PFSK-1 (cell line): Measurements from ENCODE around the gene TRRAP.

Source experiments
- FOXP2 ChIP-seq: optimal IDR thresholded peaks from 2 replicates; pipeline ENCODE3; 2011; ENCODE audit warnings: borderline replicate concordance, control low read depth, inconsistent platforms; ENCODE audit not compliant: insufficient read depth; ENCODE audit errors: extremely low read length, extremely low read depth
- POLR2AphosphoS5 ChIP-seq: IDR thresholded peaks from 2 replicates; pipeline ENCODE4 v1.6.1; 2012; ENCODE audit warnings: low read depth, mild to moderate bottlenecking, control low read depth, low read length, moderate library complexity
- REST ChIP-seq, 2 experiments: IDR thresholded peaks; 2 replicates each; pipeline versions ENCODE4 v1.6.1 to v1.8.0; 2011 to 2012; ENCODE audit warnings: low read depth in 2 of 2, low read length in 2 of 2, control low read depth in 1 of 2, inconsistent platforms in 1 of 2, mild to moderate bottlenecking in 1 of 2, moderate library complexity in 1 of 2; ENCODE audit not compliant: insufficient read depth in 1 of 2
- SIN3A ChIP-seq: IDR thresholded peaks from 2 replicates; pipeline ENCODE4 v1.6.1; 2012; ENCODE audit warnings: mild to moderate bottlenecking, low read length, moderate library complexity, borderline replicate concordance; ENCODE audit not compliant: insufficient read depth
- TAF1 ChIP-seq: IDR thresholded peaks from 2 replicates; pipeline ENCODE4 v1.6.1; 2012; ENCODE audit warnings: low read length, control low read depth, borderline replicate concordance; ENCODE audit not compliant: insufficient read depth

Gene TRRAP

GRCh38 chr7:99028261-99028973, 150.1 kb downstream of the TRRAP start:
- TF ChIP-seq REST (IDR thresholded peaks at IDR 0.05; ENCODE audit: insufficient read depth in 1 of 2, low read depth in 2 of 2, low read length in 2 of 2) (no peak), TAF1 (no peak), POLR2AphosphoS5 (no peak), FOXP2 (no peak)

GRCh38 chr7:99029466-99030435, 151.4 kb downstream of the TRRAP start:
- TF ChIP-seq SIN3A: no peak
- TF ChIP-seq POLR2AphosphoS5: no peak
- TF ChIP-seq TAF1: no peak
- TF ChIP-seq FOXP2: no peak
- TF ChIP-seq REST (IDR thresholded peaks at IDR 0.05; ENCODE audit: insufficient read depth in 1 of 2, low read depth in 2 of 2, low read length in 2 of 2): no peak

GRCh38 chr7:99030457-99030856, 152.1 kb downstream of the TRRAP start:
- TF ChIP-seq REST (IDR thresholded peaks at IDR 0.05; ENCODE audit: insufficient read depth in 1 of 2, low read depth in 2 of 2, low read length in 2 of 2) (no peak), TAF1 (no peak), POLR2AphosphoS5 (no peak), SIN3A (no peak)

GRCh38 chr7:99030951-99031350, 152.6 kb downstream of the TRRAP start:
- TF ChIP-seq SIN3A: no peak
- no peak for TF ChIP-seq FOXP2
- TF ChIP-seq POLR2AphosphoS5: no peak
- TF ChIP-seq TAF1: no peak
- TF ChIP-seq REST (IDR thresholded peaks at IDR 0.05; ENCODE audit: insufficient read depth in 1 of 2, low read depth in 2 of 2, low read length in 2 of 2): no peak
